Ascending aorta (tissue), 2 donors: ENCODE measurements around the gene SUSD3. TPM values are rescaled to one million over a fixed set of nuclear protein-coding genes. Genes with fewer than 3 reads are reported as not detected.

ENCODE experiments used
- DNase-seq, 2 donors: peaks; one replicate each; pipeline ENCODE4 v3.0.0-alpha.2; 2019; ENCODE audit warnings: low spot score in 2 of 2
- H3K27ac ChIP-seq, 2 donors: fragments of 200-600 bp; sonication (generic); one replicate each; pipeline ENCODE4 v1.5.1; 2016 to 2017; ENCODE audit warnings: mild to moderate bottlenecking in 1 of 2
- H3K27me3 ChIP-seq: fragments of 200-600 bp; sonication (generic); one replicate; pipeline ENCODE4 v1.5.1; 2017
- H3K36me3 ChIP-seq, 2 donors: fragments of 200-600 bp; sonication (generic); one replicate each; pipeline ENCODE4 v1.5.1; 2016
- H3K4me1 ChIP-seq, 2 donors: fragments of 200-600 bp; sonication (generic); one replicate each; pipeline ENCODE4 v1.5.1; 2016 to 2017; ENCODE audit warnings: mild to moderate bottlenecking in 1 of 2
- H3K4me3 ChIP-seq, 2 donors: fragments of 200-600 bp; sonication (generic); one replicate each; pipeline ENCODE4 v1.5.1; 2016 to 2017; ENCODE audit warnings: mild to moderate bottlenecking in 1 of 2
- H3K9me3 ChIP-seq, 2 donors: fragments of 200-600 bp; sonication (generic); one replicate each; pipeline ENCODE4 v1.5.1; 2016
- CTCF ChIP-seq, 3 experiments: fragments of 200-600 bp in 2 of 3; fragments of 450-650 bp in 1 of 3; sonication (generic) in 2 of 3; IDR thresholded peaks; one replicate each; pipeline ENCODE4 v1.5.1; 2016 to 2019; ENCODE audit warnings: antibody characterized with exemption in 3 of 3, mild to moderate bottlenecking in 1 of 3, moderate library complexity in 1 of 3
- intact Hi-C: fragments of 100-400 bp; cut with DNase I; formaldehyde crosslinking; loops from one replicate; pipeline ENCODE4 v1.15.1; 2023
- total RNA-seq: library from RNA; depleted of rRNA; stranded (reverse); fragments of >200 nt; gene quantifications from one replicate; pipeline ENCODE4 v1.1.0, GENCODE V29; 2016

Gene SUSD3
- total RNA-seq, 1 donor from 2014 or later, result not detected

- Histone ChIP-seq H3K27ac (no peak overlapping the region), H3K4me1 (no peaks in the 10 kb centered on the region), H3K36me3 (peaks cover 0 to 20% of the 10 kb centered on the region in 2 donors), H3K4me3 (no peak overlapping the region), H3K9me3 (no peaks in the 10 kb centered on the region), H3K27me3 (no peaks in the 10 kb centered on the region)
- intact Hi-C loops, result no loop called here
- no peak for TF ChIP-seq CTCF (IDR thresholded peaks at IDR 0.05)
- peak in 1 of 2 donors; percentile 43 for DNase-seq
These were observed 24.4 kb downstream of the SUSD3 start for GRCh38 chr9:93082841-93083411.

- Histone ChIP-seq H3K9me3 (no peaks in the 10 kb centered on the region), H3K4me1 (no peaks in the 10 kb centered on the region), H3K27me3 (no peaks in the 10 kb centered on the region), H3K27ac (no peak overlapping the region), H3K36me3 (peaks cover 0 to 20% of the 10 kb centered on the region in 2 donors), H3K4me3 (no peak overlapping the region)
- intact Hi-C loops, result no loop called here
- no peak for TF ChIP-seq CTCF (IDR thresholded peaks at IDR 0.05)
- DNase-seq, result peak in 1 of 2 donors; percentile 48
These were observed 25.3 kb downstream of the SUSD3 start for GRCh38 chr9:93083592-93084470.

GRCh38 chr9:93084471-93084881, 26.0 kb downstream of the SUSD3 start:
- Histone ChIP-seq H3K36me3 (peaks cover 0 to 14% of the 10 kb centered on the region in 2 donors), H3K9me3 (no peaks in the 10 kb centered on the region), H3K27ac (no peak overlapping the region), H3K4me3 (no peak overlapping the region), H3K4me1 (no peaks in the 10 kb centered on the region), H3K27me3 (no peaks in the 10 kb centered on the region)
- peak in 1 of 2 donors; percentile 35 for DNase-seq
- TF ChIP-seq CTCF (IDR thresholded peaks at IDR 0.05), result no peak
- intact Hi-C loops, result no loop called here

GRCh38 chr9:93085676-93086075, 27.2 kb downstream of the SUSD3 start:
- intact Hi-C loops, result no loop called here
- Histone ChIP-seq H3K4me3 (no peak overlapping the region), H3K36me3 (peaks cover 0 to 12% of the 10 kb centered on the region in 2 donors), H3K9me3 (peaks cover 0 to 5% of the 10 kb centered on the region in 2 donors), H3K27me3 (no peaks in the 10 kb centered on the region), H3K4me1 (no peaks in the 10 kb centered on the region), H3K27ac (no peak overlapping the region)
- peak in 1 of 2 donors; percentile 54 for DNase-seq
- no peak for TF ChIP-seq CTCF (IDR thresholded peaks at IDR 0.05)

- no peaks in the 10 kb centered on the region for H3K27me3 ChIP-seq
- intact Hi-C loops, result no loop called here
- H3K4me3 ChIP-seq, result no peak overlapping the region
- no peaks in the 10 kb centered on the region for H3K4me1 ChIP-seq
- TF ChIP-seq CTCF (IDR thresholded peaks at IDR 0.05), result no peak
- no peak overlapping the region for H3K27ac ChIP-seq
- H3K9me3 ChIP-seq, result peaks cover 0 to 13% of the 10 kb centered on the region in 2 donors
- peaks cover 0 to 9% of the 10 kb centered on the region in 2 donors for H3K36me3 ChIP-seq
- DNase-seq, result peak in 1 of 2 donors; percentile 46
These were observed 28.1 kb downstream of the SUSD3 start for GRCh38 chr9:93086447-93087224.
